GM20000 (cell line): Measurements from ENCODE around the gene PRKAG2.

Experiments
- DNase-seq: peaks from one replicate; pipeline ENCODE4 v3.0.0; 2012; ENCODE audit warnings: low spot score
- CTCF ChIP-seq: IDR thresholded peaks from 2 replicates; pipeline ENCODE4 v1.5.1; 2012; ENCODE audit warnings: mild to moderate bottlenecking, control low read depth; ENCODE audit errors: extremely low read depth, missing control alignments

Gene PRKAG2

GRCh38 chr7:151735186-151735850 is 141.6 kb downstream of the PRKAG2 start:
- DNase-seq, result no peak
- no peak for TF ChIP-seq CTCF

GRCh38 chr7:151732834-151733592 is 143.9 kb downstream of the PRKAG2 start:
- DNase-seq, result no peak
- no peak for TF ChIP-seq CTCF

GRCh38 chr7:151732292-151732691 is 144.6 kb downstream of the PRKAG2 start:
- DNase-seq, result no peak
- no peak for TF ChIP-seq CTCF

GRCh38 chr7:151731022-151731441 is 145.9 kb downstream of the PRKAG2 start:
- DNase-seq, result no peak
- no peak for TF ChIP-seq CTCF

GRCh38 chr7:151730591-151730990 is 146.3 kb downstream of the PRKAG2 start:
- TF ChIP-seq CTCF, result no peak
- no peak for DNase-seq

- DNase-seq, result no peak
- no peak for TF ChIP-seq CTCF
Measured at GRCh38 chr7:151729521-151729921, 147.4 kb downstream of the PRKAG2 start.

GRCh38 chr7:151728746-151729145 is 148.2 kb downstream of the PRKAG2 start:
- no peak for TF ChIP-seq CTCF
- DNase-seq, result no peak
